SK-N-SH (cell line): Measurements from ENCODE around the gene ETHE1. TPM values are rescaled to one million over a fixed set of nuclear protein-coding genes. Genes with fewer than 3 reads are reported as not detected.

Experiments
- CTCF ChIA-PET: fragments of 300-600, 350-600 bp; formaldehyde crosslinking; extraction: SDS; loops from one replicate; lab custom pipeline; 2021; lab: Yijun Ruan, JAX
- POLR2A ChIA-PET: fragments of 350-600 bp; sonication (Branson Sonifier 250); formaldehyde crosslinking; extraction: SDS; loops from one replicate; lab custom pipeline; 2020; ENCODE audit warnings: antibody characterized with exemption, inconsistent platforms; lab: Yijun Ruan, JAX
- DNase-seq: peaks from one replicate; pipeline ENCODE4 v3.0.0; 2012
- H2AFZ ChIP-seq: fragments of 200-600 bp; sonication (generic); 2 replicates; pipeline ENCODE4 v1.8.1; 2016; ENCODE audit warnings: antibody characterized with exemption, mild to moderate bottlenecking, low read depth
- H3F3A ChIP-seq: fragments of 200-600 bp; sonication (generic); replicated peaks from 2 replicates; pipeline ENCODE3; 2016; ENCODE audit warnings: antibody characterized with exemption, mild to moderate bottlenecking; ENCODE audit not compliant: insufficient read depth
- H3K27ac ChIP-seq, 2 experiments: fragments of 200-500 bp in 1 of 2; fragments of 200-600 bp in 1 of 2; sonication (Bioruptor generic) in 1 of 2; sonication (generic), shearing (Covaris generic) in 1 of 2; 2 replicates each; pipeline versions ENCODE4 v1.5.1 to v1.6.1; 2014 to 2016; ENCODE audit warnings: low read depth in 2 of 2, inconsistent platforms in 1 of 2, low read length in 1 of 2, mild to moderate bottlenecking in 1 of 2, mixed read lengths in 1 of 2
- H3K27me3 ChIP-seq: fragments of 200-600 bp; sonication (generic), shearing (Covaris generic); 2 replicates; pipeline ENCODE4 v1.6.1; 2016; ENCODE audit warnings: mixed run types; ENCODE audit not compliant: insufficient read depth
- H3K36me3 ChIP-seq, 2 experiments: fragments of 200-500 bp in 1 of 2; fragments of 200-600 bp in 1 of 2; sonication (Bioruptor generic) in 1 of 2; sonication (generic) in 1 of 2; replicated peaks in 1 of 2; 2 replicates each; pipeline versions ENCODE3 to v1.5.1; 2014 to 2016; ENCODE audit warnings: low read length in 1 of 2, mild to moderate bottlenecking in 1 of 2; ENCODE audit not compliant: insufficient read depth in 2 of 2, control insufficient read depth in 1 of 2
- H3K4me1 ChIP-seq, 2 experiments: fragments of 200-500 bp in 1 of 2; fragments of 200-600 bp in 1 of 2; sonication (Bioruptor generic) in 1 of 2; sonication (generic), shearing (Covaris generic) in 1 of 2; 2 replicates each; pipeline versions ENCODE4 v1.5.1 to v1.6.1; 2014 to 2016; ENCODE audit warnings: low read depth in 1 of 2, low read length in 1 of 2, mixed run types in 1 of 2; ENCODE audit not compliant: insufficient read depth in 2 of 2, control insufficient read depth in 1 of 2
- H3K4me2 ChIP-seq: fragments of 200-600 bp; sonication (generic), shearing (Covaris generic); 2 replicates; pipeline ENCODE4 v1.6.1; 2017; ENCODE audit warnings: mixed run types
- H3K4me3 ChIP-seq, 2 experiments: fragments of 200-500 bp in 1 of 2; fragments of 200-600 bp in 1 of 2; sonication (Bioruptor generic) in 1 of 2; sonication (generic), shearing (Covaris generic) in 1 of 2; 2 replicates each; pipeline versions ENCODE4 v1.5.1 to v1.8.1; 2014 to 2016; ENCODE audit warnings: low read depth in 2 of 2, inconsistent platforms in 1 of 2, low read length in 1 of 2, mild to moderate bottlenecking in 1 of 2, mixed read lengths in 1 of 2, moderate library complexity in 1 of 2
- H3K79me2 ChIP-seq: fragments of 200-600 bp; sonication (generic); 2 replicates; pipeline ENCODE4 v1.8.1; 2017; ENCODE audit warnings: mild to moderate bottlenecking; ENCODE audit not compliant: insufficient read depth
- H3K9ac ChIP-seq: fragments of 200-600 bp; sonication (generic); 2 replicates; pipeline ENCODE4 v1.6.1; 2017; ENCODE audit warnings: mixed run types
- H3K9me2 ChIP-seq: fragments of 200-600 bp; sonication (generic); 2 replicates; pipeline ENCODE4 v1.6.1; 2017; ENCODE audit warnings: mixed run types
- H3K9me3 ChIP-seq: fragments of 200-600 bp; sonication (generic); 2 replicates; pipeline ENCODE4 v1.6.1; 2017; ENCODE audit warnings: mixed run types, mild to moderate bottlenecking, moderate library complexity
- H4K20me1 ChIP-seq: fragments of 200-600 bp; sonication (generic); 2 replicates; pipeline ENCODE4 v1.6.1; 2017; ENCODE audit warnings: mild to moderate bottlenecking, mixed run types; ENCODE audit not compliant: insufficient read depth
- CHD2 ChIP-seq: fragments of 150-350 bp; IDR thresholded peaks from 2 replicates; pipeline ENCODE4 v1.6.1; 2018; ENCODE audit warnings: low read length; ENCODE audit not compliant: partially characterized antibody
- FOXJ3 ChIP-seq: sonication (generic); formaldehyde crosslinking; IDR thresholded peaks from 2 replicates; pipeline ENCODE4 v1.5.1; 2020; ENCODE audit warnings: mild to moderate bottlenecking, missing genetic modification reagents
- FOXM1 ChIP-seq: IDR thresholded peaks from 2 replicates; pipeline ENCODE4 v1.4.0; 2012; ENCODE audit warnings: low read depth, mild to moderate bottlenecking
- NFIC ChIP-seq: IDR thresholded peaks from 2 replicates; pipeline ENCODE4 v1.4.0; 2012; ENCODE audit warnings: borderline replicate concordance
- NRF1 ChIP-seq: IDR thresholded peaks from 2 replicates; pipeline ENCODE4 v1.6.1; 2012; ENCODE audit warnings: low read depth, mild to moderate bottlenecking, low read length
- POLR2AphosphoS5 ChIP-seq: IDR thresholded peaks from 2 replicates; pipeline ENCODE4 v1.6.1; 2012; ENCODE audit warnings: low read depth, low read length
- RCOR1 ChIP-seq: fragments of 150-350 bp; IDR thresholded peaks from 2 replicates; pipeline ENCODE4 v1.6.1; 2017; ENCODE audit warnings: antibody characterized with exemption, low read length
- RFX5 ChIP-seq: IDR thresholded peaks from 2 replicates; pipeline ENCODE4 v1.6.1; 2012; ENCODE audit warnings: mild to moderate bottlenecking, improper control_type of control experiment, low read length
- RXRA ChIP-seq: IDR thresholded peaks from 2 replicates; pipeline ENCODE4 v1.4.0; 2012; ENCODE audit warnings: low read depth, mild to moderate bottlenecking, borderline replicate concordance
- SIN3A ChIP-seq: IDR thresholded peaks from 2 replicates; pipeline ENCODE4 v1.6.1; 2012; ENCODE audit warnings: low read depth, mild to moderate bottlenecking, low read length, moderate library complexity, borderline replicate concordance
- TAF1 ChIP-seq: IDR thresholded peaks from 2 replicates; pipeline ENCODE4 v1.6.1; 2012; ENCODE audit warnings: low read depth, mild to moderate bottlenecking, low read length, moderate library complexity, borderline replicate concordance
- TCF12 ChIP-seq: IDR thresholded peaks from 2 replicates; pipeline ENCODE4 v1.4.0; 2012
- USF1 ChIP-seq: IDR thresholded peaks from 2 replicates; pipeline ENCODE4 v1.4.0; 2012; ENCODE audit warnings: low read depth, borderline replicate concordance
- USF2 ChIP-seq: fragments of 150-350 bp; IDR thresholded peaks from 2 replicates; pipeline ENCODE4 v1.6.1; 2017; ENCODE audit warnings: antibody characterized with exemption, low read length, low read depth, borderline replicate concordance
- WGBS: methylation state at CpG from one replicate; pipeline ENCODE4 v1.1.6; 2017; ENCODE audit warnings: low lambda C conversion rate; 5-methylcytosine and 5-hydroxymethylcytosine counted together
- polyA plus RNA-seq, 3 experiments: library from polyadenylated mRNA; depleted of rRNA; stranded (reverse); fragments of >200 nt; gene quantifications; 2 replicates each; pipeline ENCODE4 v1.2.3, GENCODE V29; 2012

The ETHE1 gene
- polyA plus RNA-seq, 1 of the 3 experiments (the other 2 are of a cell fraction) = 86.2 TPM

GRCh38 chr19:43526884-43527859 is at the start of gene ETHE1 (continued):
- no peak for TF ChIP-seq RFX5
- no peak for TF ChIP-seq CHD2
- TF ChIP-seq RCOR1 = no peak
- peak; percentile 83 for TF ChIP-seq POLR2AphosphoS5
- no peak for TF ChIP-seq USF1
- no peak for TF ChIP-seq RXRA
- no peak for TF ChIP-seq USF2
- no peak for TF ChIP-seq TCF12
- TF ChIP-seq NFIC = no peak
- TF ChIP-seq TAF1 = peak; percentile 72; the same call in 1 of the 2 replicates
- TF ChIP-seq SIN3A = no peak
- no peak for TF ChIP-seq FOXJ3 (CRISPR knock-in tag)
- TF ChIP-seq, all 33 proteins: peak for 7

- TF ChIP-seq FOXM1 (no peak), NRF1 (peak; percentile 32; the same call in 1 of the 2 replicates)
- Histone ChIP-seq H3K4me1 (peaks cover 0 to 19% of the 10 kb centered on the region in 2 experiments; a peak in 1 of 4 replicates), H3K27ac (peak overlapping the region; percentile 73 to 87), H3K4me2 (peak overlapping the region; percentile 77), H3K9me2 (no peaks in the 10 kb centered on the region), H3K36me3 (peaks cover 0 to 9% of the 10 kb centered on the region in 2 experiments), H3F3A (no peaks in the 10 kb centered on the region), H4K20me1 (no peaks in the 10 kb centered on the region), H3K27me3 (no peaks in the 10 kb centered on the region), H3K4me3 (peak overlapping the region; percentile 38 to 59), H3K79me2 (peaks cover 23% of the 10 kb centered on the region; the same call in 1 of the 2 replicates), H3K9ac (peak overlapping the region; percentile 68), H3K9me3 (no peaks in the 10 kb centered on the region), H2AFZ (peak overlapping the region; percentile 100)
- ChIA-PET POLR2A (interaction anchor here (1.7 kb wide), 1 partner anchor 20 kb away, joined by 4 read pairs; the partner anchor contains the start of gene ZNF576), CTCF (interaction anchor here (2.7 to 3.7 kb wide), 2 partner anchors 19 to 21 kb away, joined by 12 to 43 read pairs; no protein-coding TSS in a partner anchor)
- DNase-seq = no peak
- WGBS = 72% methylated on average over 33 of the region's 37 CpGs
Measured at GRCh38 chr19:43575955-43576878, 49.2 kb upstream of the ETHE1 start.
